ENCODE measurements around the gene PRPS1.
A peak's percentile ranks its signal among the peaks of the same experiment; 100 is the strongest.

GRCh38 chrX:107627838-107628661 is at the start of gene PRPS1:
- TF ChIP-seq CTCF (IDR thresholded peaks at IDR 0.05) (no peak), POLR2A (IDR thresholded peaks at IDR 0.05) (peak; percentile 19)

All from breast epithelium (tissue), 3 donors.